GM21786 (cell line): ENCODE data around the gene FXR2.

Experiments used
- ATAC-seq: cut with Tn5 transposase; IDR thresholded peaks from one replicate; pipeline ENCODE4 v1.9.1; 2021; ENCODE audit not compliant: unreplicated experiment

FXR2 gene

DNA sequence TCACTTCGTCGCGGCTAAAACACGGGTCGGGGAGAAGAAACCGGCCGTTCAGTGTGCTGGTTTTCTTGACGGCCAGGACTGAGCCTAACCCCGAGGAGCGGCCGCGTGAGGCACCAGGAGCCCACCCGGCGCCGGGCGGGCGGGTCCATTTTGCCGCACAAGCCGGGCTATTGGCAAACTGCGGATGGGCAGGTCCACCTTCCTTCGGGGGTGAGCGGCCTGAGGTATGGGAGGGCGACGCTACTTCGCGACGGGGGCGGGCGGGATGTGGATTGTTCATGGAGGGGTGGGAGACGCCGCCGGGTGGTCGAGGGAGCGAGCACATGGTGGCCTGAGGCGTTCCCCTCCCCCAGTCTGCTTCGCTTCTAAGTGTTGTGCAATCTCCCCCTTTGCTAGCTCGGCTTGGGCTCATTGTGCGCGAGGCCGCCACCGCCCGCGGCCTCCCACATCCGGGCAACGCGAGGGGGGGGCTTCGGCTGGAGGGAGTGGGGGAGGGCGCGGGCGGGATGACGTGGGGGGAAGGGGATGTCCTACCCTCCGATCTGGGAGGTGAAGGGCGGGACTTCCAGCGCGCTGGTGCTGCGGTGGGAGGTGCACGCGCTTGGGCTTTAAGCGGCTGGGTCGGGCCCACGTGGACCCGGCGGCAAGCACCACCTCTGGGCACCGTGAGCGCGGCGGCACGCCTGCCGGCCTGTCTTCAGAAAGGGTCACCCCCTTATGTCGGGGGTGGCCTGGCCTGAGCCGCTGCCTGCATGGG is 41.2 kb downstream of the FXR2 start:
- ATAC-seq: no peak

DNA sequence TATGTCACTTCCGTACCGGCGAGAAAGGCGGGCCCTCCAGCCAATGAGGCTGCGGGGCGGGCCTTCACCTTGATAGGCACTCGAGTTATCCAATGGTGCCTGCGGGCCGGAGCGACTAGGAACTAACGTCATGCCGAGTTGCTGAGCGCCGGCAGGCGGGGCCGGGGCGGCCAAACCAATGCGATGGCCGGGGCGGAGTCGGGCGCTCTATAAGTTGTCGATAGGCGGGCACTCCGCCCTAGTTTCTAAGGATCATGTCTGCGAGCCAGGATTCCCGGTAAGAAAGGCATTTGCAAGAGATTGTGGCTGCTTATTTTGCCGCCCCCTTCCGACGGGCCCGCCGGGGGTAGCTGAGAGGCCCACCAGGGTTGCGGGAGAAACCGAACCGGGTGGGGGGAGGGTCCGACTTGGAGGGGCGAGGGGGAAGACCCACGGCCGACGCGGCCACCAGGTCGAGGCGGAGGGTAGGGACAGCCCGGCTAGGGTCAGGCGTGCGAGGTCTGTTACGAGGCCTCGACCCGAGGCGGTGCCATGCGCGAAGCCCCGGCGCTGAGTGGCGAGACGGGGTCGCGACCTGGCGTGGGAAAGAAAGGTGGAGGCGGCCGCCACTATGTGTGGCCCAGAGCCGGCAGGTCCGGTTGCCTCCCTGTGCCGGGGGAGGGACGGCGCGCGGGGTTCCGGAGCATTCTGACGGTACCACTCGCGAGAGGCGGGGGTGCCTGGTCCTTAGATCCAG is 41.9 kb downstream of the FXR2 start:
- peak; percentile 89 for ATAC-seq

DNA sequence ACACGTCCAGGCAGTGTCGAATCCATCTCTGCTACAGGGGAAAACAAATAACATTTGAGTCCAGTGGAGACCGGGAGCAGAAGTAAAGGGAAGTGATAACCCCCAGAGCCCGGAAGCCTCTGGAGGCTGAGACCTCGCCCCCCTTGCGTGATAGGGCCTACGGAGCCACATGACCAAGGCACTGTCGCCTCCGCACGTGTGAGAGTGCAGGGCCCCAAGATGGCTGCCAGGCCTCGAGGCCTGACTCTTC is 42.4 kb downstream of the FXR2 start:
- no peak for ATAC-seq

DNA sequence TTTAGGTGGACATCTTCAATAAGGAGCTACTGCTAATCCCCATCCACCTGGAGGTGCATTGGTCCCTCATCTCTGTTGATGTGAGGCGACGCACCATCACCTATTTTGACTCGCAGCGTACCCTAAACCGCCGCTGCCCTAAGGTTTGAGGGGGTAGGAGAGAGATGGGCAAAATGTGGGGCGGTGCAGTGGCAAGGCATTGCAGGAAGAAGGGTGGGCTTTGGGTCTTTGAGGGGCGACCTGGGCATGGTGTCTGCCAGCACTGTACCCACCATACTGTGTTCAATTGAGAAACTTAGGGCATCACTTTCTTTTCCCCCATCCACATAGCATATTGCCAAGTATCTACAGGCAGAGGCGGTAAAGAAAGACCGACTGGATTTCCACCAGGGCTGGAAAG is 44.3 kb downstream of the FXR2 start:
- ATAC-seq: no peak

DNA sequence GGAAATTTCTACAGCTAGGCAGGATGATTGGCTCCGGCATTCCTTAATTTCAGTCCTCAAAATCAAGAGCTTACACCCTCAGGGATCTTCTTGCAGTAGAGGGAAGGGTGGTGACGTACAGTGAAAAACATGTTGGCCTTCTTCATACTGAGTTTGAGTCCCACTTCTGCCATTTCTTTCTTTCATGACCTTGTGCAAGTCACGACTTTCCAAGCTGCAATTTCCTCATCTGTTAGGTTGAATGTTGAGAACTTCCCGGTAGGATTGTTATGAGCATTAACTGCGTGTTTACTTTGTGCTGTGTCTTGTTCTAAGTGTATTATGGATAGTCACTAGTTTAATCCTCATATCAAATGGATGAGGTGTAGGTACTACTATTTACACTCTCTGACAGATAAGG is 45.1 kb downstream of the FXR2 start:
- no peak for ATAC-seq

DNA sequence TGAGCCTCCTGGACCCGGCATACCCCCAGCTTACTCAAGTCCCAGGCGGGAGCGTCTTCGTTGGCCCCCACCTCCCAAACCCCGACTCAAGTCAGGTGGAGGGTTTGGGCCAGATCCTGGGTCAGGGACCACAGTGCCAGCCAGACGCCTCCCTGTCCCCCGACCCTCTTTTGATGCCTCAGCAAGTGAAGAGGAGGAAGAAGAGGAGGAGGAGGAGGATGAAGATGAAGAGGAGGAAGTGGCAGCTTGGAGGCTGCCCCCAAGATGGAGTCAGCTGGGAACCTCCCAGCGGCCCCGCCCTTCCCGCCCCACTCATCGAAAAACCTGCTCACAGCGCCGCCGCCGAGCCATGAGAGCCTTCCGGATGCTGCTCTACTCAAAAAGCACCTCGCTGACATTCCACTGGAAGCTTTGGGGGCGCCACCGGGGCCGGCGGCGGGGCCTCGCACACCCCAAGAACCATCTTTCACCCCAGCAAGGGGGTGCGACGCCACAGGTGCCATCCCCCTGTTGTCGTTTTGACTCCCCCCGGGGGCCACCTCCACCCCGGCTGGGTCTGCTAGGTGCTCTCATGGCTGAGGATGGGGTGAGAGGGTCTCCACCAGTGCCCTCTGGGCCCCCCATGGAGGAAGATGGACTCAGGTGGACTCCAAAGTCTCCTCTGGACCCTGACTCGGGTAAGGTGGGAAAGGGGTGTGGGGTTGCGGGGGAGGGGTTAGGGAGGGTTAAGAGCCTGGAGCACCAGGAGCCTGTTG is 51.4 kb downstream of the FXR2 start:
- ATAC-seq: no peak

DNA sequence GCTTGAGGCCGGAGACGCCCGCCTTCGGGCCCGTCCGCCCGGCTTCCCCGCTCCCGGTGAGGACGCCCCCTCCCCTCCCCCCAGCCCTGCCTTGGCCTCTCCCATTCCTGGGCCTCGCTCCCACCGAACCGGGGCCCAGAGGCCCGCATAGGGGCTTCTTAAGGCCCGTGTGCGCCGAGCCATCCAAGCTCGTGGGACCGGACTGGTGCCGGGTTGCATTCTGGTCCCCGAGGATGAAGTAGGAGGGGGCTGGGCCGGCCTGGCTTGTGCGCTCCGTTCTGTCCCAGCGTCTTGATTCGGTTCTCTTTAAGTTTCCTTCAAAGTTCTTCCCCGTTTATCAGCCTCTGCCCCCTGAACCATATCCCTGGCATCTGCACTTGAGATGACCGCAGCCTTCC is 52.5 kb downstream of the FXR2 start:
- no peak for ATAC-seq

DNA sequence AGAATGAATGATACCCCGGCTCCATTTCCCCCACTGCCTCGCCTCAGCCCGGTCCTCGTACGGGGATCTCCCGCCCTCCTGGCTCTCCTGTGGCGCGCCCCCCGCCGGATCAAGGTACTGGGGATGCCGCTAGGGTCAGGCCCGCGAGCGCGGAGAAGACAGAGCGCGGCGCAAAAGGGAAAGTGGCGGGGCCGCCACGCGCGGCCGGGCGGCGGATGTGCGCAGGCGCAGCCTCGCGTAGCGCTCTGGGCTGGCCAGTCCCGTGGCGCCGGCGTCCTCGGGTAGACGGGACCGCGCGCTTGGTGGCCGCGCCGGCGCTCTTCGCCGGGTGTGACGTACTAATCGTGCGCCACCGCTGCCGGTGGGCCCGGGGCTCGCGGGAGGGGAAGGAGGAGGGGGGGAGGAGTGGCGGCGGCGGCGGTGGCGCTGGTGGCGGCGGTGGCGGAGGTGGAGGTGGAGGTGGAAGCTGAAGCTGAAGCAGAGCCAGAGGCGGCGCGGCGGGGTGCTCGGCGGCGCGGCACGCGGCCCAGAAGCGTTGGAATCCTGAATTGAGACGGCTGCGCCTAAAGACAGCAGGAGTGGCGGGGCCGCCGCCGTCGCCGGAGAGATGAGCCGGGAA is 53.0 kb downstream of the FXR2 start, which contains the start of gene SENP3:
Gene SENP3 (plus strand): TSS at position 331 of the 619 bp plus-strand sequence. CDS start 1,158 bp downstream, outside the sequence.
- ATAC-seq: peak; percentile 49

DNA sequence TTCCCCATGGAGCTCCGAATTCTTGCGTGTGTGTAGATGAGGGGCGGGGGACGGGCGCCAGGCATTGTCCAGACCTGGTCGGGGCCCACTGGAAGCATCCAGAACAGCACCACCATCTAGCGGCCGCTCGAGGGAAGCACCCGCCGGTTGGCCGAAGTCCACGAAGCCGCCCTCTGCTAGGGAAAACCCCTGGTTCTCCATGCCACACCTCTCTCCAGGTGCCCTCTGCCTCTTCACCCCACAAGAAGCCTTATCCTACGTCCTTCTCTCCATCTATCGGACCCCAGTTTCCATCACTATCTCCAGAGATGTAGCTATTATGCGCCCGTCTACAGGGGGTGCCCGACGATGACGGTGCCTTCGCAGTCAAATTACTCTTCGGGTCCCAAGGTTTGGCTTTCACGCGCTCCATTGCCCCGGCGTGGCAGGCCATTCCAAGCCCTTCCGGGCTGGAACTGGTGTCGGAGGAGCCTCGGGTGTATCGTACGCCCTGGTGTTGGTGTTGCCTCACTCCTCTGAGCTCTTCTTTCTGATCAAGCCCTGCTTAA is 53.6 kb downstream of the FXR2 start:
- ATAC-seq: peak; percentile 38

DNA sequence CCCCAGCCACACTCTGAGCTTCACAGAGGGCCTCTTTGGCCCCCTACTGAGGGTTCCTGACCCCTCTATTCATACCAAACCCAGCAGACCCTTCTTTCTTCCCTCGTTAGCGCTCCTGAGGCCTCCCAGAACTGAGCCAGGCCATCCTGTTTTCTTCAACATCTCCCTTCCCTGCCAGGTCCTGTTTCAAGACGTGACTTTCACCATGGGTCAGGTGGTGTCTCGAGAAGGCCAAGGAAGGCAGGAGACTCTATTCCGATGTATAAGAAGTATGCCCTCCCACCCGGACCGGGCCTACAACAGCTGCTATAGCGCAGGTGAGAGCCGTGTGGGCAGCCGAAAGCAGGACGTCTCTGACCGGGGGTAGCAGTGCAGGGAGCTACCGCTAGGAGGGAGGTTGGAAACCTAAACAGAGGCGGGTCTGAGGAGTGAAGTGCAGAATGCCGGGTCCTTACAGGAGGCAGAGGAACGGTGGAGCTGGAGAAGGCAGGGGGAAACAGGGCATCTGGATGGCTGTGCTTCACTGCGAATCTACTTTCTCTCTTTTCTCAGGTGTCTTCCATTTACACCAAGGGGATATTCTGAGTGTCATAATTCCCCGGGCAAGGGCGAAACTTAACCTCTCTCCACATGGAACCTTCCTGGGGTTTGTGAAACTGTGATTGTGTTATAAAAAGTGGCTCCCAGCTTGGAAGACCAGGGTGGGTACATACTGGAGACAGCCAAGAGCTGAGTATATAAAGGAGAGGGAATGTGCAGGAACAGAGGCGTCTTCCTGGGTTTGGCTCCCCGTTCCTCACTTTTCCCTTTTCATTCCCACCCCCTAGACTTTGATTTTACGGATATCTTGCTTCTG is 54.3 kb downstream of the FXR2 start:
- ATAC-seq: no peak

DNA sequence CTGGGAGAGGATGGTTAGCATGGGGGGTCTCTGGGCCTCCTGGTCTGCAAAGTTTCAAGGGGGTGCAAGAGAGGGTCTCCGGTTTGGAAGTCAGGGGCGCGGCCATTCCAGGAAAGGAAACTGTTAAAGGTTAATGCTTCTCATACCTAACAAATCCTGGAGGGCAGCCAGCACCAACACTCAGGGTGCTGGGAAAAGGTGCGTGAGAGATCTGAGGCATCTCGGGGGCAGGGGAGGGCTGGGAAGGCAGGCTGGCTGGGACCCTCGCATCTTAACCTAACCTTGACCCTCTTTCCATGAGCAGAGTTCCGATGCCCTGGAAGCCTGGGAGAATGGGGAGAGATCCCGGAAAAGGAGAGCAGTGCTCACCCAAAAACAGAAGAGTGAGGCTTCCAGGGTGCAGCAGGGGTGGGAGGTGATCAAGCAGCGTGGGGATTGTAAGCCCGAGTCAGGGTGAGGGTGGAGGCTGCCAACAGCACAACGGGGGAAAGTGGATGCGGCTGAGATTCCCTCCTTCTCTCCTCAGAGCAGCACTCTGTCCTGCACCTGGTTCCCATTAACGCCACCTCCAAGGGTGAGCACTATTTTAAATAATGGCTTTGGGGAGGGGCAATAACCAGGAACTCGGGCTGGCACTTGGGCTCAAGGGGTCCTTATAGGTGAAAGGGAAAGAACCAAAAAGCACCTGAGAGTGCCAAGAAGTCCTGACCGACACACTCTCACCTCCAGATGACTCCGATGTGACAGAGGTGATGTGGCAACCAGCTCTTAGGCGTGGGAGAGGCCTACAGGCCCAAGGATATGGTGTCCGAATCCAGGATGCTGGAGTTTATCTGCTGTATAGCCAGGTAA is 55.2 kb downstream of the FXR2 start:
- ATAC-seq: no peak

DNA sequence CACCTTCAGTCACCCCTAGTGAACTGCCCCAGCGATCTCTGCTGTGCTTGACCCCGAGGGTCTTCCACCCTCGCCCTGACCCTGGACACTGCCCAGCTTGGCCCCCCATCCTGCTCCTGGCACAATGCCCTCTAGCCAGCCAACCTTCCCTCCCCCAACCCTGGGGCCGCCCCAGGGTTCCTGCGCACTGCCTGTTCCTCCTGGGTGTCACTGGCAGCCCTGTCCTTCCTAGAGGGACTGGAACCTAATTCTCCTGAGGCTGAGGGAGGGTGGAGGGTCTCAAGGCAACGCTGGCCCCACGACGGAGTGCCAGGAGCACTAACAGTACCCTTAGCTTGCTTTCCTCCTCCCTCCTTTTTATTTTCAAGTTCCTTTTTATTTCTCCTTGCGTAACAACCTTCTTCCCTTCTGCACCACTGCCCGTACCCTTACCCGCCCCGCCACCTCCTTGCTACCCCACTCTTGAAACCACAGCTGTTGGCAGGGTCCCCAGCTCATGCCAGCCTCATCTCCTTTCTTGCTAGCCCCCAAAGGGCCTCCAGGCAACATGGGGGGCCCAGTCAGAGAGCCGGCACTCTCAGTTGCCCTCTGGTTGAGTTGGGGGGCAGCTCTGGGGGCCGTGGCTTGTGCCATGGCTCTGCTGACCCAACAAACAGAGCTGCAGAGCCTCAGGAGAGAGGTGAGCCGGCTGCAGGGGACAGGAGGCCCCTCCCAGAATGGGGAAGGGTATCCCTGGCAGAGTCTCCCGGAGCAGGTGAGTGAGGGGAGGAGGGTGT is 56.0 kb downstream of the FXR2 start, which contains the start of gene TNFSF13:
Gene TNFSF13 (plus strand): TSS at position 207 of the 776 bp plus-strand sequence. CDS start 290 bp downstream, at position 497.
- ATAC-seq: no peak

DNA sequence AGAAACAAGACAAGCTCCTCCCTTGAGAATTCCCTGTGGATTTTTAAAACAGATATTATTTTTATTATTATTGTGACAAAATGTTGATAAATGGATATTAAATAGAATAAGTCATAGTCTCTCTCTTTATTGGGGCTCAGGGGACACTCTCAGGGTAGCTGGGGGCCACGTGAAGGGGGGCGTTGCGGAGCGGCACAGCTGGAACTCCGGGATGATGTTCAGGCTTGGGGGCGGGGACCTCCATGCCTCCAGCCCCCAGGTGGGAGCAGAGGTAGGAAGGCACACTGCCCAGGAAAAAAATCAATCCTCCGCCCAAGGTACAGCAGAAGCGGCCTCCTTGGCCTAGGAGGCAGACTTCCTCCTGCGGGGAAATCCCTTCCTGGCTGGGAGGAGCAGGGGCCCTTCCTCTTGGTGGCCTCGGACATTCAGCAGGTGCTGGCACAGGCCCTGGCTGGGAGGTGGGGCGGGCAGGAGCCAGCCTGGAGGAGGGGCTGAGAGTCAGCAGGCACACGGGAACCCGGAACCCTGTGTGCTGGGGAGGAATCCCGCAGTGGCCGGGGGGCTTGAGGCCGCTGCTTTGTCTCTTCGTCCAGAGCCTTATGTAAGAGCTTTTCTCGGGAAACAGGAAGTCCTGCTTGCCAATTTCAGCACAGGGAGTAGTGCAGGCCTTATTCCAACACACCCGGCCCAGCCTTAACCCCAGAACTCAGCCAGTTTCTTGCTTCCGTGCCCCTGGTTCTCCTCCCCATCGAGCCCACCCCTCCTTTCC is 56.7 kb downstream of the FXR2 start:
- peak; percentile 35 for ATAC-seq

DNA sequence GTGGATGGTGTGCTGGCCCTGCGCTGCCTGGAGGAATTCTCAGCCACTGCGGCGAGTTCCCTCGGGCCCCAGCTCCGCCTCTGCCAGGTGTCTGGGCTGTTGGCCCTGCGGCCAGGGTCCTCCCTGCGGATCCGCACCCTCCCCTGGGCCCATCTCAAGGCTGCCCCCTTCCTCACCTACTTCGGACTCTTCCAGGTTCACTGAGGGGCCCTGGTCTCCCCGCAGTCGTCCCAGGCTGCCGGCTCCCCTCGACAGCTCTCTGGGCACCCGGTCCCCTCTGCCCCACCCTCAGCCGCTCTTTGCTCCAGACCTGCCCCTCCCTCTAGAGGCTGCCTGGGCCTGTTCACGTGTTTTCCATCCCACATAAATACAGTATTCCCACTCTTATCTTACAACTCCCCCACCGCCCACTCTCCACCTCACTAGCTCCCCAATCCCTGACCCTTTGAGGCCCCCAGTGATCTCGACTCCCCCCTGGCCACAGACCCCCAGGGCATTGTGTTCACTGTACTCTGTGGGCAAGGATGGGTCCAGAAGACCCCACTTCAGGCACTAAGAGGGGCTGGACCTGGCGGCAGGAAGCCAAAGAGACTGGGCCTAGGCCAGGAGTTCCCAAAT is 57.4 kb downstream of the FXR2 start:
- ATAC-seq: no peak

DNA sequence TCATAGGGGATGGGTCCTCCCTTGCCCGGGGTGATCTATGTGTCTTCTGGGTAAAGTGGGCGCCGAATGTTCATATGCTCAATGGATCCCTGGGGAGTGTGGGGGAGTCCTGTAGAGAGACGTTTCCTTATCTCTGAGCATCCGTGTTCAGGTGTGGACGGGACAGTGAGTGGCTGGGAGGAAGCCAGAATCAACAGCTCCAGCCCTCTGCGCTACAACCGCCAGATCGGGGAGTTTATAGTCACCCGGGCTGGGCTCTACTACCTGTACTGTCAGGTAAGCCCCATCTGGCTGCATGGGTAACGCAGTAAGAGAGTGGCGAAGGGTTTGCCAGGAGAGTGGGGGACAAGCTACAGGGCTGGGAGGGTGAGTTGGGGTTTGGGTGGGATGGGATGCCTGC is 58.1 kb downstream of the FXR2 start:
- ATAC-seq: no peak

DNA sequence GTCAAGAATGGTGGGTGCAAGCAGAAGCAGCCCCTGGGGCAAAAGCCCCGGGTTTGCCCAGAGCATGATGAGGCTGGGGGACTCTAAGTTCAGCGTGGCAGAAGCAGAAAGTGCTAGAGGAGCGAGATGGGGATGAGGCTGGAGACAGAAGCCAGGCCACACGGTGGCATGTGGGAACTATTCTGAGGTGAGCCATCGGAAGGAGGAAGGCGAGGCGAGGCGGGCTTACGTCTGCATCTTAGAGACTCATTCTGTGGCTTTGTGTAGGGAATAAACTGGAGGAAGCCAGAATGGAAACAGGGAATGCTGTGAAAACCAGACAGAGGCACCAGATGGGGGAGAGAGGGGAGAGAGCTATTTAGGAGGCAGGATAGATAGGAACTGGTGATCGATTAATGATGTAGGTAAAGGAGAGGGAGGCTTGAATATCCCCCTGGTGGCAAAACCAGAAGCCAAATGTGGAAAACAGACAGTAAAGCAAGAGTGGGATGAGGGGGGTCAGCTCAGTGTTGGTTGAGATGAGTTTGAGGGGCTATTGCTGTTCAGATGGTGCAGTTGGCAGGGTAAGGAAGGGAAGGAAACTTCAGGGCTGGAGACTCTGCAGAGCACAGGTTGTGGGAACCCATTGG is 59.3 kb downstream of the FXR2 start:
- ATAC-seq: no peak

DNA sequence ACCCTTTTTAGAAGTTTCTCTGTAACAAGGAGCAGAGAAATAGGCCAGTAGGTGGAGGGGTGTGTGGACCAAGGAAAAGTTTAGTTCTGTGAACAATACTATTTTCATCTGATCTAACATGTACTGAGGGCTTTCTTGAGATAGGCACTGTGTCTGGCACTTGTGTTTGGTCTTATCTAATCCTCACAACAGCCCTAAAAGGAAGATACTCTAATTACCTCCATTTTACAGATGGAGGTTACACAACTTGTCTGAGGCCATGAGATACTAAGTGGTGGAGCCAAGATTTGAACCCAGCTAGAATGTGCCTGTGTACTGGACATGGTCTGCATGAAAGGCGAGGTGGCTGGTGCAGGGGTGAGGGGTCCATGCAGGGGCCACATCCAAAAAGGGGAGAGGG is 61.3 kb downstream of the FXR2 start:
- no peak for ATAC-seq
